ENCODE results near the gene ASXL2. TPM values are rescaled to one million over a fixed set of nuclear protein-coding genes. Genes with fewer than 3 reads are reported as not detected.
"Not testable (repeated sequence)": the region's sequence is repeated elsewhere in the genome, so short reads cannot be mapped to it uniquely, and the experiment has no call there.

Gene ASXL2
- total RNA-seq, 1 donor = 22.0 TPM

DNA sequence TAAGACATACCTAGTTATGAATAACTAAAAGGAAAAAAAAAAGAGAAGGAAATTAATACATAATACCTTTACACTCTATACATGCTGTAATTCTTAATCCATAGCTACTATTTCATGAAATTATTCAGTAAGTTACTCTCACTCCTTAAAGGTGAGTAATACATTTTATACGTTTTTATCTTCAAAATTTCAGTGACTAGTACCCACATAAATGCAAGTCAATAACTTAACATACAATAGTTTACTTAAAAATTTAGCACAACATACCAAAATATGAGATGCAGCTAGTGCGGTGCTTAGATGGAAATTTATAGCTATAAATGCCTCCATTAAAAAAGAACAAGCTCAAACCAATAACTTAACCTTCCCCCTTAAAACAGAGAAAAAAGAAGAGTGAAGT lies 168.9 kb downstream of the ASXL2 start:
- no peak overlapping the region for H3K4me3 ChIP-seq (ENCODE audit: low read depth, low read length)
- TF ChIP-seq, protein P1, sequence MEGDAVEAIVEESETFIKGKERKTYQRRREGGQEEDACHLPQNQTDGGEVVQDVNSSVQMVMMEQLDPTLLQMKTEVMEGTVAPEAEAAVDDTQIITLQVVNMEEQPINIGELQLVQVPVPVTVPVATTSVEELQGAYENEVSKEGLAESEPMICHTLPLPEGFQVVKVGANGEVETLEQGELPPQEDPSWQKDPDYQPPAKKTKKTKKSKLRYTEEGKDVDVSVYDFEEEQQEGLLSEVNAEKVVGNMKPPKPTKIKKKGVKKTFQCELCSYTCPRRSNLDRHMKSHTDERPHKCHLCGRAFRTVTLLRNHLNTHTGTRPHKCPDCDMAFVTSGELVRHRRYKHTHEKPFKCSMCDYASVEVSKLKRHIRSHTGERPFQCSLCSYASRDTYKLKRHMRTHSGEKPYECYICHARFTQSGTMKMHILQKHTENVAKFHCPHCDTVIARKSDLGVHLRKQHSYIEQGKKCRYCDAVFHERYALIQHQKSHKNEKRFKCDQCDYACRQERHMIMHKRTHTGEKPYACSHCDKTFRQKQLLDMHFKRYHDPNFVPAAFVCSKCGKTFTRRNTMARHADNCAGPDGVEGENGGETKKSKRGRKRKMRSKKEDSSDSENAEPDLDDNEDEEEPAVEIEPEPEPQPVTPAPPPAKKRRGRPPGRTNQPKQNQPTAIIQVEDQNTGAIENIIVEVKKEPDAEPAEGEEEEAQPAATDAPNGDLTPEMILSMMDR (IDR thresholded peaks at IDR 0.05; ENCODE audit: insufficient read depth, low read length) = no peak
- DNase-seq (ENCODE audit: low read depth) = no peak

DNA sequence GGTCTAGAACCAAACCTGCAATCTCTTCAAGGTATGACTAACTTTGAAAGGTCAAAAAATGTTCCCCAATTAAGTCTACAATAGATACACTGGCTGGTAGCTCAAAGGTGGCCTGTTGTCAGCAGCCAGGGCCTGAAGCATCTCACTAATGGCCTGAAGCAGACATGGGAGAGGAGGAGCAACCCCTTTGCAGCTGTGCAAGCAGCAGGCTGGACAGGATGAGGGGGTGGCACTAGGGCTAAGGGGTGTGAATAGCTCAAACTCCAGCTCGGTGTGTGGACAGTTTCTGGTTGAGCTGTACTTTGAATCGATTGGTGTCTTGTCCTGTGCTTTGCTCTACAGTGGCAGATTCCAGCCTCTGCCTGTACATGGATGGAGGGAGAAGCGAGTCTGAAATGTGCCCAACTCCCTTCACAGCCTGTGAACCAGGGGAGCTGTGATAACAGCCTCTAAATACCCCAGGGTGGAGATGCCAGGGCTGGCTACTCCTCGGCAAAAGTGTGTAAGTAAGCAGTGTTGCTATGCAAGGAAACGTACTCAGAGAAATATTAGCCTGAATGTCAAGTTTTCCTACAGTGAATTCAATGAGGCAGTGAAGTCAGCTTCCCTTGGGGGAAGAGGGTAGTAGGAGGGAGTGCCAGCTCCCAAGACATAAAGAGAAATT lies 170.2 kb downstream of the ASXL2 start:
- H3K4me3 ChIP-seq (ENCODE audit: low read depth, low read length) = no peak overlapping the region
- TF ChIP-seq, protein P1 (IDR thresholded peaks at IDR 0.05; ENCODE audit: insufficient read depth, low read length) = no peak
- DNase-seq (ENCODE audit: low read depth) = no peak

DNA sequence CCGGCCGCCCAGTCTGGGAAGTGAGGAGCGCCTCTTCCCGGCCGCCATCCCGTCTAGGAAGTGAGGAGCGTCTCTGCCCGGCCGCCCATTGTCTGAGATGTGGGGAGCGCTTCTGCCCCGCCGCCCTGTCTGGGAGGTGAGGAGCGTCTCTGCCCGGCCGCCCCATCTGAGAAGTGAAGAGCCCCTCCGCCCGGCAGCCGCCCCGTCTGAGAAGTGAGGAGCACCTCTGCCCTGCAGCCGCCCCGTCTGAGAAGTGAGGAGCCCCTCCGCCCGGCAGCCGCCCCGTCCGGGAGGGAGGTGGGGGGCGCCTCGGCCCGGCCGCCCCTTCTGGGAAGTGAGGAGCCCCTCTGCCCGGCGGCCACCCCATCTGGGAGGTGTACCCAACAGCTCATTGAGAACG lies 172.7 kb downstream of the ASXL2 start:
- H3K4me3 ChIP-seq (ENCODE audit: low read depth, low read length) = not testable (repeated sequence)

DNA sequence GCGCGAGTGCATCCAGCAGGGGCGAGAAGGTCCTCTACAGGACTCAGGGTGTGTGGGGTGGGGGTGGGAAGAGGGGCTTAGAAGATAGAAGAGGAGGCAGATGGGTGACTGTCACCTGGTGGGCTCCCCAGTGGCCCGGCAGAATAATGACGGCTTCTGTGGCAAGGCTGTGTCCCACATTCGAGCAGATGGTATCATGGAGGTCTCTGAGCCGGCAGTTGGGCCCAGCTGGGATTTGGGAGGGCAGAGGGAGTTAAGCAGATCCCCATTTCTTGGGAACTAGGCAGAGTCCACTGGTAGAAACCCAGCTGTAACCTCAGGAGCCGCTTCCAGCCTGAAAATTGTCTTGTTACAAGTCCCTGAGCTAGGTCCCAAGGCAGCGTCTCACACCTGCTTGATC lies 176.5 kb downstream of the ASXL2 start:
- H3K4me3 ChIP-seq (ENCODE audit: low read depth, low read length) = no peak overlapping the region
- DNase-seq (ENCODE audit: low read depth) = no peak
- TF ChIP-seq, protein P1 (IDR thresholded peaks at IDR 0.05; ENCODE audit: insufficient read depth, low read length) = no peak

More for the DNA sequence above, 172.7 kb downstream of the ASXL2 start:
- DNase-seq (ENCODE audit: low read depth) = not testable (repeated sequence)

DNA sequence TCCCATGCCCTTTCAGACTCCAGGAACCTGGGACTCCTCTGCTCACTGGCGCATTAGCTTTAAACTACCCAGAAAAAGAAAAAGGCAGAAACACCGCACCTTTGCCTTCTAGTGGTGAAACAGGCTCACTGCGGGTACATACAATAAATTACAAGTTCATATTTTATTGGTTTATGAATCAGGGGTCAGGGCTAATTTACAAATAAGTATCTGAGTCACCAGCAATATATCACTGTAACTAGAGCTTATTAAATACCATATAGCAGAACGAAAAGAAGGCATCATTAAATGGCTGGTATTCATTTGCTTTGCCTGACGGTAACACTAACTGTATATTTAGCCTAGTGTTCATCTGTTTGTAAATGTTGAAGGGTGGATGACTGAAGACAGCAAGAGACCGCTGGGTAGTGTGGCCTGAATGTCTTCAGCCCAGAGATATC lies 178.0 kb downstream of the ASXL2 start:
- DNase-seq (ENCODE audit: low read depth) = peak; percentile 51
- H3K4me3 ChIP-seq (ENCODE audit: low read depth, low read length) = no peak overlapping the region
- TF ChIP-seq, protein P1 (IDR thresholded peaks at IDR 0.05; ENCODE audit: insufficient read depth, low read length) = peak; percentile 86

DNA sequence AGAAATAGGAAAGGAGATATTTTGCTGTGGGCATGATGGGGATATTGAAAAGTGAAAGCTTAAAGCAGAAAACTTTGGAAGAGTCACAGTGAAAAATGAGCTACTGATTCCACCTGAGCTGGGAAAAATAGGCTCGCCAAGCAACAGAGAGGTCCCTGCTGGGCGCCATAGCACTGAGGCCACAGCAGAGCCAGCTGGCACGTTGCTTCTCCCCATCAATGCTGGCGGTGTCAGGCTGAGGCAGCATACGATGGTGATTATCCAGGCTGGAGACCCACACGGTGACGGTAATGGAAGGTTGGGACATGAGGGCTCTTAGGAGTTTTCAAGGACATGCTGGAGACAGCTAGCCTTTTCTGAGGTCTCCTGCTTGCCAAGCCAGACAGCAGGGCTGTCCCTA lies 179.1 kb downstream of the ASXL2 start:
- TF ChIP-seq, protein P1 (IDR thresholded peaks at IDR 0.05; ENCODE audit: insufficient read depth, low read length) = no peak
- no peak for DNase-seq (ENCODE audit: low read depth)
- H3K4me3 ChIP-seq (ENCODE audit: low read depth, low read length) = no peak overlapping the region

DNA sequence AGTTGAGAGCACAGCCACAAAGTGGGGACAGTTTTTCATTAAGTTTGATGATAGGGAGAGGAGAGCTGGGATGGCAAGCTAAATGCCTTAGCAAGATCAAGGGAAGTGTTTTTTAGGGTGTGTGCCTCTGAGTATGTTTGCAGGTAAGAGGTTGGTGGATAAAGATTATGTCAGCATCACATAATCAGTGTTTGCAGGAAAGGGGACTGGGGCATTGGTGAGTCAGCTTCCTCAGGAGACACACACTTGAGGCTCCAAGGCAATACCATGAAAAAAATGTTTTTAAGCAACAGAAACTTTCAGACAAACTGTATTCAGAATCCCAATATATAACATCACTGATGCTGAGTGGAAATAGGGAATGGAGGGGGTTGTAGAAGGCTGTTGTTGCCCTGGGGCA lies 179.5 kb downstream of the ASXL2 start:
- TF ChIP-seq, protein P1 (IDR thresholded peaks at IDR 0.05; ENCODE audit: insufficient read depth, low read length) = no peak
- H3K4me3 ChIP-seq (ENCODE audit: low read depth, low read length) = no peak overlapping the region
- peak; percentile 14 for DNase-seq (ENCODE audit: low read depth)
